ENCODE data around the gene COX4I2.
A peak's percentile ranks its signal among the peaks of the same experiment; 100 is the strongest.

COX4I2 gene

DNA sequence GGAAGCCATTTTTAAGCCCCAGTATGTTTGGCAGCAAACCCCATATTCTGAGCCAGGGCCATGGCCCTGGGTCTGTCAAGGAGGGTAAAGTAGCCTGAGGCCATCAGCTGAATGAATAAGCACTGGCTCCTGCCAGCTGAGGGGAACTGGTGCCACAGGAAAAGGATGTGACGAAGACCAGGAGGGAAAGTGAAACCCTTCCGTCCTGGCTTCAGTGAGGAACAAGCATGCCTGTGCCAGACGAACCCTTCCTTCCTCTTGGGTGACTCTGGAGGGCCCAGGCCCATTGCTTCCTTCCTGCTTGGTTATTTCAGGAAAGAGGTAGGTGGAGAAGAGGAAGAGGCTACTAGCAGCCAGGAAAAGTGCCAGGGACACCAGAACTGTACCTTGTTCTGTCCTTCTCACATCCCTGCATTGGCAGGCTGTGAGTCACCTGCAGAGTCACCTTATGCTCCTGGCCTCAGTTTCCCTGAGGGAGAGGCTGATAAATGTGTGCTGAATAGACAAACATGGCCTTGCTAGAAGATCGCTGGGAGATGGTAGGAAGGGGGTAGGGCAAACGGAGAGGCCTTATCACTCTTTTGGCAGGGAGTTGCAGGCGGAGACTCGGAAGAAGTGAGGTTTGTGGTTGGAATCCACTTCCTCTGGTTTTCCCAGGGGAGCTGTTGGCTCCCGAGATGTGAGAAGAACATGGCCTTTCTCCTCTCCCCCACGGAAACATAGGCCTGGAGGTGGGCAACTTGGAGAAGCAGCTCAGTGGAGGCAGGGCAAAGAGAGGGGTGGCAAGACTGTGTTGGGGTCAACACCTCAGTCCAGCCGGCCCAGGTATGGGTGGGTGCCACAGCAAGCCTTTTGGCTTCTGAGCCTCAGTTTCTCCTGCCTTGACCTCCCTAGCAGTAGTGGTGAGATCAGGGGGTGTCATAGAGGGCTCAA lies 37.4 kb downstream of the COX4I2 start:
- H3K4me1 ChIP-seq: peaks cover 92 to 98% (median 95%) of the 10 kb centered on the region in 10 experiments
- peaks cover 0 to 72% (median 0%) of the 10 kb centered on the region in 11 experiments; a peak in 3 of 22 replicates for H4K20me1 ChIP-seq
- no peaks in the 10 kb centered on the region for H3K9me3 ChIP-seq (replicated peaks in 1 of 11)
- peak overlapping the region; percentile 23 to 59 (median 56); a peak in 19 of 20 replicates for H3K4me3 ChIP-seq
- no peak for TF ChIP-seq Cebpa-rat (IDR thresholded peaks at IDR 0.05)
- peak overlapping the region; percentile 91 to 99 (median 97) for H3K4me2 ChIP-seq
- H3K9ac ChIP-seq: peak overlapping the region; percentile 39 to 81 (median 71); a peak in 21 of 22 replicates
- H3K27ac ChIP-seq: peak overlapping the region; percentile 44 to 96 (median 86); a peak in 21 of 22 replicates
- H3K36me3 ChIP-seq: peaks cover 10 to 54% (median 44%) of the 10 kb centered on the region in 11 experiments; a peak in 19 of 22 replicates
- H3K27me3 ChIP-seq: no peaks in the 10 kb centered on the region

DNA sequence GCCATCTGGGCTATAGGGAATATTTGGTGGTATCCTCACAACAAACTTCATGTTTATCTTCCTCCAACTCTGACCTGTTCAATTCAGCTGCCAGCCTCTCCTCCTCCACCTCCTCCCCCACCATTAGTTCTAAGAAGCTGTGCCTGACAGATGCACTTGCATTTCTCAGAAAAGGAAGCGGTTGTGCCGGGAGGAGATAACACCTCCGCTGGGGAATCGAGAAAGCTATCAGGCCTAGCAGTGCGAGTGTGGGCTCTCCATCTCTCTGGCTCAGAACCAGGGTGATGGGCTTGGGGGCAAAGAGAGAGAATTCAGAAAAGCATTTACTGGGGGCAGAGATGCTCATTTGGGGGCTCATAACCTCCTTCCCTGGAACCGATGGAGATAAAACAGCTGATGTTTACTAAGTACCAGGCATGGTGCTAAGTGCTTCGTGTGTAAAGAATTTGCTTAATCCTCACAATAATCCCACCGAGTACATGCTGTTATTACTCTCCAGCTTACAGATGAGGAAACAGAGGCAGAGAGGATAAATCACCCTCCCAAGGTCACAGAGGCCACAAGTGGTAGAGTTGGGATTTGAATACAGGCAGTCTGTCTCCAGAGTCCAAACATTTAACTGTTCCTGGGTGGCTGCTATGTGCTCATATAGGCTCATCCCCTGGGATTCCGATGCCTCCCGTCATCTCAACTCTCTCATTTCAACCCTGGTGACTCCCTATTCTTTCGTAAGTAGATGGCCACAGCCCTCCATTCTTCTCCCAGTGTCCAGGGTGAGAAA lies 38.3 kb downstream of the COX4I2 start:
- peaks cover 13 to 54% (median 45%) of the 10 kb centered on the region in 11 experiments; a peak in 20 of 22 replicates for H3K36me3 ChIP-seq
- peak overlapping the region; percentile 91 to 99 (median 97) for H3K4me2 ChIP-seq
- peak overlapping the region; percentile 15 to 81 (median 71); a peak in 21 of 22 replicates for H3K9ac ChIP-seq

DNA sequence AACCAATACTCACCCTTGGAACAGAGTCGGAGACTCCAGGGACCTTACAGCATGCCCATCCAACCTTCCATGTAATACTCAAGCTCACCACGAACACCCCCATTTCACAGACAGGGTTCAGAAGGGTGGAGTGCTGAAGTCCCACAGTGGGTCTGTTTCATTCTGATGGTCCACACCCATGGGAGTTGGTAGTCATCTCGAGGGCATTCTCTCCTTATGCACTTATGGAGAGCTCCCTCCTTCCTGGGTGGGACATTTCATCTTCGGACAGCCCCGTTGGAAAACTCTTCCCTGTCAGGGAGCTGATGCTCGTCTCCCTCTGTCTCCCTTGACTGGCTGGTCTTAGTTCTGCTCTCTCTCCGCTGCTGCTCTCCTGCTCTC lies 38.9 kb downstream of the COX4I2 start:
- peaks cover 0 to 74% (median 0%) of the 10 kb centered on the region in 11 experiments; a peak in 2 of 22 replicates for H4K20me1 ChIP-seq
- no peaks in the 10 kb centered on the region for H3K27me3 ChIP-seq
- H3K9ac ChIP-seq: peak overlapping the region; percentile 15 to 81 (median 71); a peak in 17 of 22 replicates
- peaks cover 14 to 55% (median 46%) of the 10 kb centered on the region in 11 experiments; a peak in 18 of 22 replicates for H3K36me3 ChIP-seq
- peak overlapping the region; percentile 91 to 99 (median 97) for H3K4me2 ChIP-seq
- peak overlapping the region in 7 of 10 experiments; percentile 48 to 59 (median 56); a peak in 12 of 20 replicates for H3K4me3 ChIP-seq
- no peak for TF ChIP-seq Cebpa-rat (IDR thresholded peaks at IDR 0.05)
- H3K9me3 ChIP-seq (replicated peaks in 1 of 11): no peaks in the 10 kb centered on the region
- peak overlapping the region; percentile 30 to 96 (median 86) for H3K27ac ChIP-seq
- peaks cover 93 to 98% (median 96%) of the 10 kb centered on the region in 10 experiments for H3K4me1 ChIP-seq

More for the DNA sequence above, 38.3 kb downstream of the COX4I2 start:
- no peaks in the 10 kb centered on the region for H3K27me3 ChIP-seq
- H3K27ac ChIP-seq: peak overlapping the region; percentile 30 to 96 (median 86)
- H3K9me3 ChIP-seq (replicated peaks in 1 of 11): no peaks in the 10 kb centered on the region
- H4K20me1 ChIP-seq: peaks cover 0 to 72% (median 0%) of the 10 kb centered on the region in 11 experiments; a peak in 3 of 22 replicates
- peak overlapping the region; percentile 23 to 59 (median 56); a peak in 19 of 20 replicates for H3K4me3 ChIP-seq
- H3K4me1 ChIP-seq: peaks cover 92 to 98% (median 95%) of the 10 kb centered on the region in 10 experiments
- TF ChIP-seq Cebpa-rat (IDR thresholded peaks at IDR 0.05): no peak

DNA sequence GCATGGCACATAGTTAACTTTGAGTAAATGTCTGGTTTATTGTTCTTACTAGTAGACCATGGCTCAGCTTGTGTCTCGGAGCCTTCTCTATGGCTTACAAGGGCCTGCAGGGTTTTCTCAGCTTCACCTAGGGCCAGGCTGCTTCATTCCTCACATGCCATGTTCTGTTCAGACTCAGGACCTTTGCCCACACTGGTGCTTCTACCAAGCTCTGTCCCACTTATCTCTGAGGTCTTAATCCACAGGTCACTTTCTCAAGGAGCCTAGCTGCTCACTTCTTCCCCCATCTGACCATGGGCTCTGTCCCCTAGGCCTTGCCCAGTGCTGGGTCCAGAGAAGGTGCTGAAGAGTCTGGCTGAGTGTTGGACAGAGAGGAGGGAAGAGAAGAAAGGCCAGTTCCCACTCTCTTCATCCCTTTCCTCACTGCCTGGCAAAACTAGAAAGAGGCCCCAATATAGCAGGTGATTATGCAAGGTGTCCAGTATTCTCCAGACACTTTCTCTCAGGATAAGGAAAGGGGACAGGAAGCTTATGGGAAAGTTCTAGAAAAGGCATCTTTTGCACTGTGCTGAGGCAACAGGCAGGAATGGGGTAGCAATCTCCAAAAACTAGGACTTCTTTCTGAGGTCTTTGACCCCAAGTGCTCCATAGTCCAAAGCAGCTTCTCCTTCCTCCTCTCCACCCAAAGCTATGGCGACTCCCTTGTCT lies 40.0 kb downstream of the COX4I2 start:
- Histone ChIP-seq H3K4me2 (peak overlapping the region; percentile 91 to 99 (median 97)), H3K27ac (peak overlapping the region in 8 of 11 experiments; percentile 1 to 96 (median 92); a peak in 13 of 22 replicates), H3K9me3 (replicated peaks in 1 of 11) (no peaks in the 10 kb centered on the region), H4K20me1 (peaks cover 0 to 81% (median 0%) of the 10 kb centered on the region in 11 experiments; a peak in 2 of 22 replicates), H3K4me1 (peaks cover 98 to 100% (median 100%) of the 10 kb centered on the region in 10 experiments), H3K27me3 (no peaks in the 10 kb centered on the region), H3K36me3 (peaks cover 13 to 59% (median 38%) of the 10 kb centered on the region in 11 experiments; a peak in 18 of 22 replicates), H3K4me3 (no peak overlapping the region), H3K9ac (peak overlapping the region in 5 of 11 experiments; percentile 8 to 81 (median 36); a peak in 7 of 22 replicates)
- no peak for TF ChIP-seq Cebpa-rat (IDR thresholded peaks at IDR 0.05)

DNA sequence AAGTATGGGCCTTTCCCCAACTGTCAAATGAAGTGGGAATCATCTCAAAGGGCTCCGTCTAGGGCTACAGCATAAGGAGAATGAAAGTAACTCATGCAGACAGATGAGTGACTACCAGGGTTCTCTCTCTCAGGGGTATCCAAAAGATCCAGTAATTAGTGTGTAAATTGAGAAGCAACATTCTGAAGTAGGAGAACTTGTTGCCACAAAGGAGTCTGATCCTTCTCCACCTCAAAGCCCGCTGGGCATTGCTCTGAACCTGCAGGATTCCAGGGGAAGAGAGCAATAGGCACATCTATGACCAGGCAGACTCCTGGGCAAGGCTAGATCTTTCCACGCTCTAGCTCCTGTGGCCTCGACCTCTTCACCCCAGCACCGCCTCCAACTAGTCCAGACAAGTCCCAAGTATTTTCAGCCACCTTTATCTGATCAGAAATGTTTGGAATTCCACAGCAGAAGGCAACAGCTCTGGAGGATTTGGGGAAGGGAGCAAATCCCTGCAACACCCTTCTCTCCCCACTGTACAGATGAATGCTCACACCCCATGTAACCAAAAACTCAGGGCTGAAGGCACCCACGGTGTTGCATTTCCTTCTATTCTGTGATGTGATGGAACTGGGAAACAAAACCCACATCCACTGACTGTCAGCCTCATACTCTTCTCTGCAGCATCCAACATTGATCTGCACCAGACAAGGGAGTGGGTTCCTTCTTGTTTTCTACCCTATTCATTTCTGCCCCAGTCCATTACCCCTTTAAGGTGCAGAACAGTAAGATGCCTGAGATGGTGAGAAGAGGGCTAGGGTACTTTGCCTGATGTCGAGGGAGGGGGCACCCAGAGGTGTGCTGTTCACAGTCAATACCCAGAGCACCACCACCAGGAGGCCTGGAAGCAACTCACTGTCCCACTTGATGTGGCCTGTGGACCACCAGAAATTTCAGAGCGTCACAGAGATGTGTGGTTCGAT lies 41.0 kb downstream of the COX4I2 start:
- TF ChIP-seq Cebpa-rat (IDR thresholded peaks at IDR 0.05): no peak
- Histone ChIP-seq H3K4me3 (peak overlapping the region in 1 of 10 experiments; percentile 6; a peak in 1 of 20 replicates), H3K27me3 (no peaks in the 10 kb centered on the region), H4K20me1 (peaks cover 0 to 81% (median 0%) of the 10 kb centered on the region in 11 experiments; a peak in 2 of 22 replicates), H3K27ac (peak overlapping the region in 6 of 11 experiments; percentile 86 to 96 (median 93); a peak in 13 of 22 replicates), H3K4me2 (peak overlapping the region; percentile 91 to 99 (median 97)), H3K9me3 (replicated peaks in 1 of 11) (no peaks in the 10 kb centered on the region), H3K36me3 (peaks cover 10 to 51% (median 34%) of the 10 kb centered on the region in 11 experiments; a peak in 17 of 22 replicates), H3K4me1 (peaks cover 98 to 100% (median 100%) of the 10 kb centered on the region in 10 experiments), H3K9ac (peak overlapping the region in 3 of 11 experiments; percentile 34 to 48 (median 47); a peak in 4 of 22 replicates)

DNA sequence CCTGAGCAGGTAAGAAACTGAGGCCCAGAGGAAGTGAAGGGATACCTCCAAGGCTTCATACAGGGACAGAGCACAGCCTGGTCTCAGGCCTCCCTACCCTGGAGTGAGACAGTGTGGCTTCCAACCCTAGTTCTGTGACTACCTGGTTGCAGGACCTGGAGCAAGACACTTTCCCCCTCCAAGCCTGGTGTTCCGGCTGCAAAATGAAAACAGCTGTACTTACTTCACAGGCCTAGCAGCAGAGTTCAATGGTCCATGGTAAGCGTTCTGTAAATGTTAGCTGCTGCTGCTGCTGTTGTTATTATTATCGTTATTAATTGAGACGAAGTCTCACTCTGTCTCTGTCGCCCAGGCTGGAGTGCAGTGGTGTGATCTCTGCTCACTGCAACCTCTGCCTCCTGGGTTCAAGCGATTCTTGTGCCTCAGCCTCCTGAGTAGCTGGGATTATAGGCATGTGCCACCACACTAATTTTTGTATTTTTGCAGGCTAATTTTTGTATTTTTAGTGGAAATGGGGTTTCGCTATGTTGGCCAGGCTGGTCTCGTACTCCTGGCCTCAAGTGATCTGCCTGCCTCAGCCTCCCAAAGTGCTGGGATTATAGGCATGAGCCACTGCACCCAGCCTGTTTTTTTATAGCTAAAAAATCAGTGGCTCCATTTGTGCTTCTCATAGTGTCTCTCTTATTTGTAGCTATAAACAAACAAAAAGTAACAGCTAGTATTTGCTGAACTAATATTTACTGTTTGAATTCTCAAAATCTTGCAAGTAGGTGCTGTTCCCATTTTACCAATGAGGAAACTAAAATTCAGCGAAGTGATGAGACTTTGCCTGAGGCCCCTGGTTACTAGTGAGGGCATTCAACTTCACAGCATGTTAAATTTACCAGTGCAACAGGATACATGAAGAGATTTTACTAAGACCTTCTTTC lies 41.9 kb downstream of the COX4I2 start:
- Histone ChIP-seq H3K36me3 (peaks cover 10 to 53% (median 34%) of the 10 kb centered on the region in 11 experiments; a peak in 17 of 22 replicates), H3K4me1 (peaks cover 98 to 100% (median 100%) of the 10 kb centered on the region in 10 experiments), H3K27me3 (no peaks in the 10 kb centered on the region), H3K27ac (peak overlapping the region in 7 of 11 experiments; percentile 11 to 96 (median 93); a peak in 13 of 22 replicates), H3K9ac (peak overlapping the region in 4 of 11 experiments; percentile 0 to 47 (median 32); a peak in 5 of 22 replicates), H4K20me1 (peaks cover 0 to 81% (median 0%) of the 10 kb centered on the region in 11 experiments; a peak in 2 of 22 replicates), H3K4me2 (peak overlapping the region; percentile 91 to 99 (median 97)), H3K4me3 (peak overlapping the region in 1 of 10 experiments; percentile 6; a peak in 1 of 20 replicates), H3K9me3 (replicated peaks in 1 of 11) (no peaks in the 10 kb centered on the region)
- no peak for TF ChIP-seq Cebpa-rat (IDR thresholded peaks at IDR 0.05)

All from BLaER1 treated with 17β-estradiol and CSF1 and Interleukin-3, amounts not matched to agents 10 nM and 100 nM (cell line).